GM18508 (cell line): ENCODE data around the gene STEAP4.
"Not testable (repeated sequence)": the region's sequence is repeated elsewhere in the genome, so short reads cannot be mapped to it uniquely, and the experiment has no call there.

Experiments used
- ATAC-seq: cut with Tn5 transposase; IDR thresholded peaks from one replicate; pipeline ENCODE4 v1.9.1; 2021; ENCODE audit warnings: moderate number of reproducible peaks; ENCODE audit not compliant: insufficient read depth, unreplicated experiment

STEAP4 gene

GRCh38 chr7:88274856-88275255 is 31.8 kb downstream of the STEAP4 start:
- not testable (repeated sequence) for ATAC-seq

- no peak for ATAC-seq
Observed at GRCh38 chr7:88269586-88269985, 37.1 kb downstream of the STEAP4 start.

- ATAC-seq, result no peak
Observed at GRCh38 chr7:88268858-88269257, 37.8 kb downstream of the STEAP4 start.

- ATAC-seq, result no peak
Observed at GRCh38 chr7:88268051-88268450, 38.6 kb downstream of the STEAP4 start.

- no peak for ATAC-seq
Observed at GRCh38 chr7:88267421-88267820, 39.3 kb downstream of the STEAP4 start.

- not testable (repeated sequence) for ATAC-seq
Observed at GRCh38 chr7:88264987-88265386, 41.7 kb downstream of the STEAP4 start.

- ATAC-seq, result no peak
Observed at GRCh38 chr7:88262562-88262961, 44.1 kb downstream of the STEAP4 start.

GRCh38 chr7:88260719-88261118 is 46.0 kb downstream of the STEAP4 start:
- no peak for ATAC-seq

- no peak for ATAC-seq
Observed at GRCh38 chr7:88259656-88260380, 46.9 kb downstream of the STEAP4 start.

GRCh38 chr7:88258296-88258695 is 48.4 kb downstream of the STEAP4 start:
- ATAC-seq, result not testable (repeated sequence)

GRCh38 chr7:88256906-88257305 is 49.8 kb downstream of the STEAP4 start:
- no peak for ATAC-seq

- ATAC-seq, result no peak
Observed at GRCh38 chr7:88254721-88255424, 51.8 kb downstream of the STEAP4 start.

- ATAC-seq, result no peak
Observed at GRCh38 chr7:88253640-88254039, 53.1 kb downstream of the STEAP4 start.

GRCh38 chr7:88244258-88244657 is 62.4 kb downstream of the STEAP4 start:
- ATAC-seq, result no peak

- peak; percentile 79 for ATAC-seq
Observed at GRCh38 chr7:88243345-88243909, 63.3 kb downstream of the STEAP4 start.

GRCh38 chr7:88239852-88240251 is 66.8 kb downstream of the STEAP4 start:
- ATAC-seq, result no peak

GRCh38 chr7:88233828-88234227 is 72.9 kb downstream of the STEAP4 start:
- ATAC-seq, result no peak

- ATAC-seq, result no peak
Observed at GRCh38 chr7:88230646-88231045, 76.0 kb downstream of the STEAP4 start.

- no peak for ATAC-seq
Observed at GRCh38 chr7:88229302-88229995, 77.2 kb downstream of the STEAP4 start.

- ATAC-seq, result no peak
Observed at GRCh38 chr7:88226886-88227516, 79.7 kb downstream of the STEAP4 start.
